Endothelial cell of umbilical vein (primary cell): Measurements from ENCODE around the gene ANKRD49. TPM values are rescaled to one million over a fixed set of nuclear protein-coding genes. Genes with fewer than 3 reads are reported as not detected.

ENCODE experiments used
- BruUV-seq: library from RNA; stranded (reverse); fragments of 400-500 nt; replicated peaks from 2 replicates; lab custom pipeline; 2021; lab: Mats Ljungman, UMichigan
- CTCF ChIA-PET: fragments of 300-600, 350-600 bp; sonication (Branson Sonifier 250); formaldehyde crosslinking; loops from one replicate; lab custom pipeline; 2021; ENCODE audit warnings: antibody characterized with exemption, inconsistent platforms; lab: Charles Lee
- POLR2A ChIA-PET: fragments of 300-600, 350-600 bp; sonication (Branson Sonifier 250); formaldehyde crosslinking; loops from one replicate; lab custom pipeline; 2021; ENCODE audit warnings: antibody characterized with exemption, inconsistent platforms; lab: Charles Lee
- DNase-seq: peaks from one replicate; pipeline ENCODE4 v3.0.0-alpha.2; 2011; ENCODE audit warnings: low read depth, low spot score
- FAIRE-seq: peaks from 2 replicates; lab custom pipeline; 2011; peaks lifted over from hg19 to GRCh38; lab: Jason Lieb, UNC
- H2AFZ ChIP-seq: 2 replicates; pipeline ENCODE4 v1.6.0; 2012; ENCODE audit warnings: low read depth, low read length, control low read depth, inconsistent platforms
- H3K27ac ChIP-seq: 2 replicates; pipeline ENCODE4 v1.5.1; 2011; ENCODE audit warnings: low read depth, mild to moderate bottlenecking, control low read depth, low read length, moderate library complexity; ENCODE audit not compliant: insufficient read depth
- H3K27me3 ChIP-seq, 2 experiments: 2 replicates each; pipeline versions ENCODE4 v1.6.0 to v1.6.1; 2011; ENCODE audit warnings: low read length in 2 of 2, mixed read lengths in 1 of 2; ENCODE audit not compliant: control insufficient read depth in 2 of 2, insufficient read depth in 2 of 2
- H3K36me3 ChIP-seq, 2 experiments: 2 replicates in 1 of 2; 3 replicates in 1 of 2; pipeline ENCODE4 v1.5.1; 2011; ENCODE audit warnings: low read length in 2 of 2, mild to moderate bottlenecking in 1 of 2, moderate library complexity in 1 of 2; ENCODE audit not compliant: control insufficient read depth in 2 of 2, insufficient read depth in 2 of 2; ENCODE audit errors: extremely low read depth in 1 of 2
- H3K4me1 ChIP-seq: 3 replicates; pipeline ENCODE4 v1.5.1; 2011; ENCODE audit warnings: mild to moderate bottlenecking, low read length; ENCODE audit not compliant: control insufficient read depth, insufficient read depth; ENCODE audit errors: extremely low read depth
- H3K4me2 ChIP-seq: 2 replicates; pipeline ENCODE4 v1.6.1; 2011; ENCODE audit warnings: low read length, control low read depth, mixed read lengths; ENCODE audit not compliant: insufficient read depth
- H3K4me3 ChIP-seq, 3 experiments: fragments of 200-600 bp in 1 of 3; sonication (generic), shearing (Covaris generic) in 1 of 3; replicated peaks in 1 of 3; 2 replicates each; pipeline ENCODE4 v1.5.1; 2011 to 2016; ENCODE audit warnings: control low read depth in 3 of 3, low read length in 3 of 3, mild to moderate bottlenecking in 2 of 3, inconsistent platforms in 1 of 3, low read depth in 1 of 3, moderate library complexity in 1 of 3; ENCODE audit not compliant: insufficient read depth in 1 of 3
- H3K79me2 ChIP-seq: 2 replicates; pipeline ENCODE4 v1.6.0; 2012; ENCODE audit warnings: low read length, inconsistent platforms; ENCODE audit not compliant: control insufficient read depth, insufficient read depth
- H3K9ac ChIP-seq: replicated peaks from 2 replicates; pipeline ENCODE3; 2011; ENCODE audit warnings: low read length, control low read depth; ENCODE audit not compliant: insufficient read depth; ENCODE audit errors: extremely low read depth
- H3K9me1 ChIP-seq: replicated peaks from 3 replicates; pipeline ENCODE4 v1.6.0; 2011; ENCODE audit warnings: mild to moderate bottlenecking, low read length; ENCODE audit not compliant: control insufficient read depth, insufficient read depth; ENCODE audit errors: extremely low read depth
- H3K9me3 ChIP-seq: replicated peaks from 2 replicates; pipeline ENCODE4 v1.5.1; 2012; ENCODE audit warnings: low read length, inconsistent platforms; ENCODE audit not compliant: control insufficient read depth, insufficient read depth
- H4K20me1 ChIP-seq: replicated peaks from 2 replicates; pipeline ENCODE3; 2011; ENCODE audit warnings: mild to moderate bottlenecking, low read length; ENCODE audit not compliant: control insufficient read depth, insufficient read depth; ENCODE audit errors: extremely low read depth
- FOS ChIP-seq: IDR thresholded peaks from 2 replicates; pipeline ENCODE4 v1.6.1; 2011; ENCODE audit warnings: mild to moderate bottlenecking, low read length, moderate library complexity, borderline replicate concordance; ENCODE audit not compliant: insufficient read depth
- GATA2 ChIP-seq: IDR thresholded peaks from 2 replicates; pipeline ENCODE4 v1.7.0; 2011; ENCODE audit warnings: low read depth, mild to moderate bottlenecking, moderate library complexity, mixed read lengths, low read length; ENCODE audit not compliant: insufficient read length, insufficient read depth
- JUN ChIP-seq: IDR thresholded peaks from 2 replicates; pipeline ENCODE4 v1.6.1; 2011; ENCODE audit warnings: borderline replicate concordance, low read depth; ENCODE audit not compliant: insufficient read length, insufficient read depth
- MAX ChIP-seq: IDR thresholded peaks from 2 replicates; pipeline ENCODE4 v1.6.1; 2011; ENCODE audit not compliant: insufficient read depth, insufficient read length
- MYC ChIP-seq: IDR thresholded peaks from one replicate; pipeline ENCODE4 v1.6.1; 2011; ENCODE audit warnings: mild to moderate bottlenecking, low read depth, low read length
- POLR2A ChIP-seq: IDR thresholded peaks from 2 replicates; pipeline ENCODE4 v1.6.1; 2012; ENCODE audit warnings: low read depth, mild to moderate bottlenecking, control low read depth, low read length
- POLR2AphosphoS5 ChIP-seq: IDR thresholded peaks from 2 replicates; pipeline ENCODE4 v1.6.1; 2012; ENCODE audit warnings: low read depth, mild to moderate bottlenecking, control low read depth, low read length, moderate library complexity; ENCODE audit not compliant: insufficient read depth
- dilution Hi-C: fragments of 300-500 bp; cut with MboI; formaldehyde crosslinking; loops from one replicate; pipeline ENCODE4 v1.15.0; 2019; ENCODE audit warnings: low sequenced_read_pairs; ENCODE audit not compliant: extremely low pct_ligation_motif_present
- intact Hi-C: fragments of 100-400 bp; cut with micrococcal nuclease; formaldehyde crosslinking; loops from one replicate; pipeline ENCODE4 v1.10.0; 2022
- polyA plus RNA-seq, 4 experiments: library from polyadenylated mRNA; depleted of rRNA in 3 of 4; stranded (reverse) in 3 of 4; unstranded in 1 of 4; fragments of >200 nt; gene quantifications; 2 replicates each; pipeline versions ENCODE4 v1.2.1 to v1.2.3, GENCODE V29; 2011 to 2012; ENCODE audit warnings: missing spikeins in 1 of 4
- total RNA-seq: library from RNA; stranded (reverse); gene quantifications from 2 replicates; pipeline ENCODE4 v1.2.3, GENCODE V29; 2021

Gene ANKRD49
- total and polyA plus RNA-seq, 2 donors (not counting 3 experiments of a cell fraction or from before 2014, with no cell fraction given), result 6.0 to 7.6 TPM

- FAIRE-seq (no peak), DNase-seq (no peak)
- H3K9me3 ChIP-seq, result no peaks in the 10 kb centered on the region
- no peak overlapping the region for H3K4me2 ChIP-seq
- dilution Hi-C loops (no loop called here), intact Hi-C loops (no loop called here)
- POLR2A ChIA-PET, result no interaction called here
- no TSS peak for BruUV-seq
- TF ChIP-seq POLR2AphosphoS5, result no peak
- no peak for TF ChIP-seq GATA2
- TF ChIP-seq MYC, result no peak
- no peak for TF ChIP-seq MAX
- H3K27me3 ChIP-seq, result peaks cover 11 to 19% of the 10 kb centered on the region in 2 experiments
- CTCF ChIA-PET, result interaction anchor here (1.4 kb wide), 1 partner anchor 13 kb away, joined by 3 read pairs; no protein-coding TSS in a partner anchor
- H3K9me1 ChIP-seq, result no peaks in the 10 kb centered on the region
- no peaks in the 10 kb centered on the region for H4K20me1 ChIP-seq
- no peaks in the 10 kb centered on the region for H3K79me2 ChIP-seq
- no peak overlapping the region for H2AFZ ChIP-seq
- H3K36me3 ChIP-seq, result no peaks in the 10 kb centered on the region
- no peak overlapping the region for H3K4me3 ChIP-seq
- no peak overlapping the region for H3K9ac ChIP-seq
- no peaks in the 10 kb centered on the region for H3K4me1 ChIP-seq
- H3K27ac ChIP-seq, result no peak overlapping the region
These were observed 40.2 kb downstream of the ANKRD49 start for GRCh38 chr11:94533696-94534630.

GRCh38 chr11:94536386-94536785 lies 42.6 kb downstream of the ANKRD49 start:
- no peak overlapping the region for H3K4me2 ChIP-seq
- no peak for TF ChIP-seq JUN
- TF ChIP-seq GATA2, result no peak
- no peak for TF ChIP-seq POLR2A
- TF ChIP-seq MAX, result no peak
- TF ChIP-seq FOS, result no peak
- no peak overlapping the region for H2AFZ ChIP-seq
- no peaks in the 10 kb centered on the region for H3K9me3 ChIP-seq
- CTCF ChIA-PET, result interaction anchor here (0.8 kb wide), 1 partner anchor 15 kb away, joined by 3 read pairs; no protein-coding TSS in a partner anchor
- no peak overlapping the region for H3K9ac ChIP-seq
- intact Hi-C loops, result no loop called here
- H3K79me2 ChIP-seq, result no peaks in the 10 kb centered on the region
- FAIRE-seq (no peak), DNase-seq (no peak)
- no peaks in the 10 kb centered on the region for H3K36me3 ChIP-seq
- no TSS peak for BruUV-seq
- no peaks in the 10 kb centered on the region for H4K20me1 ChIP-seq
- H3K9me1 ChIP-seq, result no peaks in the 10 kb centered on the region
- dilution Hi-C loops, result no loop called here
- POLR2A ChIA-PET, result no interaction called here
- H3K4me3 ChIP-seq, result no peak overlapping the region
- H3K27ac ChIP-seq, result no peak overlapping the region
- H3K4me1 ChIP-seq, result no peaks in the 10 kb centered on the region
- H3K27me3 ChIP-seq, result peaks cover 14 to 22% of the 10 kb centered on the region in 2 experiments
